SK-N-SH (cell line): ENCODE measurements around the gene NAV1.

ENCODE experiments used
- POLR2AphosphoS5 ChIP-seq: IDR thresholded peaks from 2 replicates; pipeline ENCODE4 v1.6.1; 2012; ENCODE audit warnings: low read depth, low read length
- RXRA ChIP-seq: IDR thresholded peaks from 2 replicates; pipeline ENCODE4 v1.4.0; 2012; ENCODE audit warnings: low read depth, mild to moderate bottlenecking, borderline replicate concordance
- TF ChIP-seq, protein P1 (sequence below): fragments of 200-600 bp; sonication (generic); IDR thresholded peaks from 2 replicates; pipeline ENCODE4 v1.6.1; 2017; ENCODE audit warnings: antibody characterized with exemption, mild to moderate bottlenecking, moderate library complexity
- TF ChIP-seq, protein P2 (sequence below): IDR thresholded peaks from 2 replicates; pipeline ENCODE4 v1.6.1; 2012; ENCODE audit warnings: mild to moderate bottlenecking, low read depth, low read length, moderate library complexity

DNA sequence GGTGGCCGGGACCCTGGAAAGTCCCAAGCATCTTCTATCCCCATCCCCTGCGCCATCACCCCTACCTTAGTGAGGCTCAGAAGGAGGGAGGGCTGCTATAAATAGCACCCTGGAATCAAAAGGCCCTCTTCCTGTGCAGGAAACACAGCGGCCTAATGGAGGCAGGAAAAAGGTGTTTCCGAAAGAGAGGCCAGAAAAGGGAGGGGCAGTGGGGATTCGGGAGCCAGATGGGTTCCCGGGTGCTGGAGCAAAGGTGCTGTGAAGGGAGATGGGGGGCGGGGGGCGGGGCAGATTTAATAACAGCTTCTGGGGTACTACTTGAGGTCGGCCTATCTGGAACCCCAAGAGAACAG lies 16.6 kb downstream of the NAV1 start:
- TF ChIP-seq, protein P1, sequence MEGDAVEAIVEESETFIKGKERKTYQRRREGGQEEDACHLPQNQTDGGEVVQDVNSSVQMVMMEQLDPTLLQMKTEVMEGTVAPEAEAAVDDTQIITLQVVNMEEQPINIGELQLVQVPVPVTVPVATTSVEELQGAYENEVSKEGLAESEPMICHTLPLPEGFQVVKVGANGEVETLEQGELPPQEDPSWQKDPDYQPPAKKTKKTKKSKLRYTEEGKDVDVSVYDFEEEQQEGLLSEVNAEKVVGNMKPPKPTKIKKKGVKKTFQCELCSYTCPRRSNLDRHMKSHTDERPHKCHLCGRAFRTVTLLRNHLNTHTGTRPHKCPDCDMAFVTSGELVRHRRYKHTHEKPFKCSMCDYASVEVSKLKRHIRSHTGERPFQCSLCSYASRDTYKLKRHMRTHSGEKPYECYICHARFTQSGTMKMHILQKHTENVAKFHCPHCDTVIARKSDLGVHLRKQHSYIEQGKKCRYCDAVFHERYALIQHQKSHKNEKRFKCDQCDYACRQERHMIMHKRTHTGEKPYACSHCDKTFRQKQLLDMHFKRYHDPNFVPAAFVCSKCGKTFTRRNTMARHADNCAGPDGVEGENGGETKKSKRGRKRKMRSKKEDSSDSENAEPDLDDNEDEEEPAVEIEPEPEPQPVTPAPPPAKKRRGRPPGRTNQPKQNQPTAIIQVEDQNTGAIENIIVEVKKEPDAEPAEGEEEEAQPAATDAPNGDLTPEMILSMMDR = no peak
- no peak for TF ChIP-seq POLR2AphosphoS5
- TF ChIP-seq RXRA = no peak
- TF ChIP-seq, protein P2, sequence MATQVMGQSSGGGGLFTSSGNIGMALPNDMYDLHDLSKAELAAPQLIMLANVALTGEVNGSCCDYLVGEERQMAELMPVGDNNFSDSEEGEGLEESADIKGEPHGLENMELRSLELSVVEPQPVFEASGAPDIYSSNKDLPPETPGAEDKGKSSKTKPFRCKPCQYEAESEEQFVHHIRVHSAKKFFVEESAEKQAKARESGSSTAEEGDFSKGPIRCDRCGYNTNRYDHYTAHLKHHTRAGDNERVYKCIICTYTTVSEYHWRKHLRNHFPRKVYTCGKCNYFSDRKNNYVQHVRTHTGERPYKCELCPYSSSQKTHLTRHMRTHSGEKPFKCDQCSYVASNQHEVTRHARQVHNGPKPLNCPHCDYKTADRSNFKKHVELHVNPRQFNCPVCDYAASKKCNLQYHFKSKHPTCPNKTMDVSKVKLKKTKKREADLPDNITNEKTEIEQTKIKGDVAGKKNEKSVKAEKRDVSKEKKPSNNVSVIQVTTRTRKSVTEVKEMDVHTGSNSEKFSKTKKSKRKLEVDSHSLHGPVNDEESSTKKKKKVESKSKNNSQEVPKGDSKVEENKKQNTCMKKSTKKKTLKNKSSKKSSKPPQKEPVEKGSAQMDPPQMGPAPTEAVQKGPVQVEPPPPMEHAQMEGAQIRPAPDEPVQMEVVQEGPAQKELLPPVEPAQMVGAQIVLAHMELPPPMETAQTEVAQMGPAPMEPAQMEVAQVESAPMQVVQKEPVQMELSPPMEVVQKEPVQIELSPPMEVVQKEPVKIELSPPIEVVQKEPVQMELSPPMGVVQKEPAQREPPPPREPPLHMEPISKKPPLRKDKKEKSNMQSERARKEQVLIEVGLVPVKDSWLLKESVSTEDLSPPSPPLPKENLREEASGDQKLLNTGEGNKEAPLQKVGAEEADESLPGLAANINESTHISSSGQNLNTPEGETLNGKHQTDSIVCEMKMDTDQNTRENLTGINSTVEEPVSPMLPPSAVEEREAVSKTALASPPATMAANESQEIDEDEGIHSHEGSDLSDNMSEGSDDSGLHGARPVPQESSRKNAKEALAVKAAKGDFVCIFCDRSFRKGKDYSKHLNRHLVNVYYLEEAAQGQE = no peak
